ENCODE data around the gene NSUN2. TPM values are rescaled to one million over a fixed set of nuclear protein-coding genes. Genes with fewer than 3 reads are reported as not detected.
"Not testable (repeated sequence)": the region's sequence is repeated elsewhere in the genome, so short reads cannot be mapped to it uniquely, and the experiment has no call there.

Gene NSUN2
- total and polyA plus RNA-seq, 9 donors = 33.5 to 52.1 (median 39.3) TPM

GRCh38 chr5:6673963-6674362, 41.1 kb upstream of the NSUN2 start:
- no peak overlapping the region for H3K4me3 ChIP-seq
- H3K9me3 ChIP-seq = no peaks in the 10 kb centered on the region
- WGBS, 3 donors = 87 to 96% (median 90%) methylated on average over 1 of the region's 1 CpG
- H3K27ac ChIP-seq = no peak overlapping the region
- TF ChIP-seq CTCF (IDR thresholded peaks at IDR 0.05) (no peak), EP300 (IDR thresholded peaks at IDR 0.05) (no peak), POLR2A (IDR thresholded peaks at IDR 0.05) (no peak)
- no peaks in the 10 kb centered on the region for H3K4me1 ChIP-seq (ENCODE audit: insufficient read depth)
- intact Hi-C loops (cut with DNase I) = no loop called here
- H3K36me3 ChIP-seq = no peaks in the 10 kb centered on the region
- no peak for DNase-seq
- no peaks in the 10 kb centered on the region for H3K27me3 ChIP-seq

GRCh38 chr5:6673031-6673430, 40.2 kb upstream of the NSUN2 start:
- Histone ChIP-seq H3K27me3 (no peaks in the 10 kb centered on the region), H3K9me3 (no peaks in the 10 kb centered on the region), H3K27ac (no peak overlapping the region), H3K4me1 (ENCODE audit: insufficient read depth) (no peaks in the 10 kb centered on the region), H3K36me3 (no peaks in the 10 kb centered on the region), H3K4me3 (no peak overlapping the region)
- WGBS, 3 donors = 73 to 96% (median 90%) methylated on average over 5 of the region's 5 CpGs
- no peak for TF ChIP-seq POLR2A (IDR thresholded peaks at IDR 0.05)
- no peak for TF ChIP-seq EP300 (IDR thresholded peaks at IDR 0.05)
- no peak for TF ChIP-seq CTCF (IDR thresholded peaks at IDR 0.05)
- intact Hi-C loops (cut with DNase I) = no loop called here
- DNase-seq = no peak

- H3K27me3 ChIP-seq; DNase-seq; H3K4me1 ChIP-seq (ENCODE audit: insufficient read depth); intact Hi-C loops (cut with DNase I); H3K36me3 ChIP-seq; H3K4me3 ChIP-seq; H3K27ac ChIP-seq; H3K9me3 ChIP-seq: not testable (repeated sequence)
- WGBS, 3 donors = 80 to 82% (median 81%) methylated on average over 9 of the region's 9 CpGs
These were observed 35.9 kb upstream of the NSUN2 start for GRCh38 chr5:6668717-6669116.

- 92 to 95% (median 95%) methylated on average over 5 of the region's 5 CpGs for WGBS, 3 donors
- H3K36me3 ChIP-seq = no peaks in the 10 kb centered on the region
These were observed 34.8 kb upstream of the NSUN2 start for GRCh38 chr5:6667648-6668047.

GRCh38 chr5:6666762-6667161, 33.9 kb upstream of the NSUN2 start:
- intact Hi-C loops (cut with DNase I) = no loop called here
- Histone ChIP-seq H3K9me3 (no peaks in the 10 kb centered on the region), H3K27me3 (no peaks in the 10 kb centered on the region), H3K27ac (no peak overlapping the region), H3K4me3 (no peak overlapping the region), H3K4me1 (ENCODE audit: insufficient read depth) (no peaks in the 10 kb centered on the region), H3K36me3 (no peaks in the 10 kb centered on the region)
- WGBS, 3 donors = 96 to 98% (median 97%) methylated on average over 15 of the region's 15 CpGs
- DNase-seq = no peak
- no peak for TF ChIP-seq EP300 (IDR thresholded peaks at IDR 0.05)
- TF ChIP-seq POLR2A (IDR thresholded peaks at IDR 0.05) = no peak
- TF ChIP-seq CTCF (IDR thresholded peaks at IDR 0.05) = no peak

More at GRCh38 chr5:6667648-6668047, 34.8 kb upstream of the NSUN2 start:
- intact Hi-C loops (cut with DNase I) = no loop called here
- Histone ChIP-seq H3K27ac (no peak overlapping the region), H3K9me3 (no peaks in the 10 kb centered on the region), H3K27me3 (no peaks in the 10 kb centered on the region), H3K4me3 (no peak overlapping the region), H3K4me1 (ENCODE audit: insufficient read depth) (no peaks in the 10 kb centered on the region)
- DNase-seq = no peak
- TF ChIP-seq POLR2A (IDR thresholded peaks at IDR 0.05) (no peak), CTCF (IDR thresholded peaks at IDR 0.05) (no peak), EP300 (IDR thresholded peaks at IDR 0.05) (no peak)

Data from ovary (tissue), 9 donors.